Left renal cortex interstitium (tissue), 4 donors: ENCODE data around the gene BCKDHA. TPM values are rescaled to one million over a fixed set of nuclear protein-coding genes. Genes with fewer than 3 reads are reported as not detected.

ENCODE experiments used
- DNase-seq, 4 donors: peaks; one replicate each; pipeline ENCODE4 v3.0.0-alpha.2; 2013; ENCODE audit warnings: low read depth in 4 of 4, low spot score in 2 of 4, missing footprints in 1 of 4
- polyA plus RNA-seq, 4 donors: library from polyadenylated mRNA; unstranded; fragments of 120-200 nt; gene quantifications; one replicate each; pipeline ENCODE4 v1.2.1, GENCODE V29; 2013; ENCODE audit not compliant: insufficient read length in 4 of 4

Gene BCKDHA
- polyA plus RNA-seq: 10 to 100 TPM; 32.9 to 60.7 (median 48.0) TPM

DNA sequence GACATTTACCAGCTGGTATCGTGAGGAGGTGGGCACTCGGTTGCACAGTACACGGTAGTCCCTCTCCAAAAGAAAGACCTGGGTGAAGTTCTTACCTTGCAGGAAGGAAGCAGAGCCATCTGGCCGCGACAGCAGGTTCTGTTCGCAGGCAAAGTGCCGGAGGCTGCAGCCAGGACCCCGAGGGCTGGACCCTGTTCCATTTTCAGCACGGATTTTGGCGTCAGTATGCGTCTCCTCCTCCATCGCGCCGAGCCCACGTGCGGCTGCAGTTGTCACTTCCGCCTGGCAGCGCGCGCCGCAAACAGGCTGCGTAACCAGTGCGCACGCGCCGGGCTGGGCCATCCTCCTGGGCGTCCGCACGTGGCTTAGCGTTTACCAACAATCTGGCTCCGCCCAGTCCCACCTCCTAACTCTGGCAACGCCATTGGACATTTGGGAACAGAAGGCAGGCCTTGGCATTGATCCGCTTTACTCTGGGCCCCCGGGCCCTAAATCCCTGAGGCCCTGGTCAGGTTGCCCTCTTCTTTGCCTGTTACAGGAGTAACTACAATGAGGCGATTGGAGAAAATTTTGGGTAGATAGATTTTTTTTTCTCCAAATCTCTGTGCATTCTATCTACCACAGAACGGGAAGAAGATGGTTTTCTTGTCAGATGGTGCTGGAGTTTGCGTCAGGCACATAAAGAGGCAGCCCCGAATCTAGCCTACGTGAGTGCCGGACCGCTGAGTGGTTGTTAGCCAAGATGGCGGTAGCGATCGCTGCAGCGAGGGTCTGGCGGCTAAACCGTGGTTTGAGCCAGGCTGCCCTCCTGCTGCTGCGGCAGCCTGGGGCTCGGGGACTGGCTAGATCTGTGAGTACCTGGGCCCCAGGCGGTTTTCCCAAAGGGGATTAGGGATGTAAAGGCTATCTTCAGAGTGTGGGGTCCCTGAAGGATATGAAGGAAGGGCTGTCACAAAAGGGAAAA lies at the start of gene BCKDHA, which contains the start of gene EXOSC5:
Gene BCKDHA (plus strand): TSS at position 733 of the 964 bp plus-strand sequence. CDS start 10 bp downstream, at position 743.
Gene EXOSC5 (minus strand): TSS at position 274 of the 964 bp plus-strand sequence. CDS start 31 bp downstream, at position 243.
- DNase-seq: peak; percentile 99 to 100 (median 99)

DNA sequence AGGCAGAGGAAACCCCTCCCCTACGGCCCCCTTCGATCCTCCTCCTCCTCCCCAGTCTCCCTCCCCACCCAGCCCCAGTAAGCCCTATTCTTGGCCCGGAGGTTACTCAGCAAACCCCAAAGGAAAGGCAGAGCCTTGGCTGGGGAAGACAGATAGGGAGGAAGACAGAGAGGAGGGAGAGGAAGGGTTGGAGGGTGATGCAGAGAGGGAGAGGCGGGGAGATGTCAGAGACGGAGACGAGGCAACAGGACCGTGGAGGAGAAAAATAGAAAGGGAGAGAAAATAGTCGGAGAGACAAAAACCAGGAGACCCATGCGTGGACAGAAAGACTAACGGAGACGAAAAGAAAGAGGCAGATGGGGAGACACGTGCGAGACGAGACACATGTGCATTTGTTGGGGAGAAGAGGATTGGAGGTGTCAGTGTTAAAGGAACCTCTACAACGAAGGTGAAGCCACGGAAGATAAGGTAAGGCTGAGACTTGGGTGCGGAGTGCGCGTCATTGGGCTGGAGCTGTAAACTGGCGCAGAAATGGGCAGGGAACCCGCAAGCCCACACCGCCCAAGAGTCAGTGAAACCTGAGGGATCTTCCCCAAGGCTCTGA lies 46.8 kb upstream of the BCKDHA start:
- DNase-seq: no peak

DNA sequence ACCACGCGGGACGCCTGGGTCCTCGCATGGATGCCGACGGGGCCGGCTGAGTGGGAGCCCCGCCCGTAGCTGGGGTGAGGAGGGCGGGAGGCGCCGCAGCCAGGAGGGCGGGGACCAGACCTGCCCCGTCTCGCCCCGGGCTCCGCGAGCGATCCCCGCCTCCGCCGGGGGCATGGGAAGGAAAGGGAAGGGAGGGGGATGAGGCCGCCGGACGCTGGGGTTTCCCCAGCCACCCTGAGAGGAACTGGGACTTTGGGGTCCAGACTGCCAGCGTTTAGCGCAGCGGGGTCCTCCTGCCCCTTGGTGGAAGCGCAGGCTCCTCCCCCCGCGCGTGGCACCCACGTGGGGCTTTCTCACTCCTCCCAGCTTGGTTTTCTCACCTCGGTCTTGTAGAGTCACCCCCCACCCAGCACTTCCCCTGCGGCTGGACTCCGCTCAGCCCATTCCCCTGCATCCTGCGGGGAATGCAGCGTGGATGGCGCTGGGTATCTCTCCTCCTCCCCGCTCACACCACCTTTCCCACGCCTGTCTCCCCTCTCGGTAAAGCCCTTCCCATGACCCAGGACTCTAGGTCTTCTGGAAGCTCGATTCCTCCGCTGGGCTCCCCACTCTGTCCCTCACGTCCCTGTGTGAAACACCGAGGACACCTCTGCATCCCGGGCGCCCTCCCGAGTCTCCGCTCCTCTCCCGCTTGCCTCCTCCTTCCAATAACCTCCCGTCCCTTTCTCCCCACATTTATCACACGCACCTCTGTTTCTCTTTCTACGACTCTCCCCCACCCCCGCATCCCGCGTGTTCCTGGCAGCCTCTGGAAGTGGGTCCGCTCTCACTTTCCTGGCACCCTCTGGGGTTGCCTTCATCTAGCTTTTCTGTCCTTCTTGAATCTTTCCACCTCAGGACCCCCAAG lies 46.0 kb upstream of the BCKDHA start:
- DNase-seq: no peak

- DNase-seq: no peak
These were observed 45.4 kb upstream of the BCKDHA start for GRCh38 chr19:41352279-41352608.

GRCh38 chr19:41352609-41353465 lies 44.8 kb upstream of the BCKDHA start:
- no peak for DNase-seq

DNA sequence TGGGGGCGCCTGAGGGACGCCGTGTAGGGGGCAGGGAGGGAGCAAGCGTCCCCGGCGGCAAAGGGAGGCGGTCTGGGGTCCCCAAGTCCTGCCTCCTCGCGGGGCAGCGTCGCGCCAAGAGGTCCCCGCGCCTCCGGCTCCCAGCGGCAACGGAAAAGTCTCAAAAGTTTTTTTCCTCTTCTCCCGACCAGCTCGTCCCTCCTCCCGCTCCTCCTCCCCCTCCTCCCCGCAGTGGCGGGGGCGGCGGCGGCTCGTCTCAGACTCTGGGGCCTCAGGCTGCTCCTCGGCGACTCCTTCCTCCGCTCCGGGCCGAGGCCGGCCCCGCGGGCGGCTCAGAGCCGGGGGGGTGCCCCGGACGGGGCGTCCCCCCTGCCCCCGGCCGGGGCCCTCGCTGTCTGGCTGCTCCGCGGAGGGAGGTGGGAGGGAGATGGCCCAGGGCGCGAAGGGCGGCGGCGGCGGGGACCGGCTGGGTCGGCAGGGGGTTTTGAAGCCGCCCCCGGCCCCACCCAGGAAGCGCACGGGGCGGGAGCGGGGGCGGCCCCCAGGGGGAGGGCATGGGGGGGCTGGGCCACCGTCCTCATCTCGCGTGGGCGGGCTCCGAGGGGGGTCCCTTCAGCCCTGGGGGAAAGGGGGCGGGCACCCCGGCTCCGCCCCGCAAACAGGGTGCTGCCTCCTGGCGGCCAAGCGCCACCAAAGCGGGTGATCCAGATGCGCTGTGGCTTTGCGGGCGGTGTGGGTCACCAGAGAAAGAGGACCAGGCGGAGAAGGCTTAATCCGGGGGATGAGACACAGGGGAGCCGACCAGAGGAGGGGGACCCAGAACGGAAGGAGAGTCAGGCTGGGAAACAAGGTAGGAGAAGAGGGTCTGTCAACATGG lies 43.9 kb upstream of the BCKDHA start, which contains the start of gene TGFB1:
Gene TGFB1 (minus strand): TSS at position 457 of the 877 bp plus-strand sequence. CDS start 878 bp downstream, outside the sequence.
- DNase-seq: peak in 2 of 4 donors; percentile 53 to 58

DNA sequence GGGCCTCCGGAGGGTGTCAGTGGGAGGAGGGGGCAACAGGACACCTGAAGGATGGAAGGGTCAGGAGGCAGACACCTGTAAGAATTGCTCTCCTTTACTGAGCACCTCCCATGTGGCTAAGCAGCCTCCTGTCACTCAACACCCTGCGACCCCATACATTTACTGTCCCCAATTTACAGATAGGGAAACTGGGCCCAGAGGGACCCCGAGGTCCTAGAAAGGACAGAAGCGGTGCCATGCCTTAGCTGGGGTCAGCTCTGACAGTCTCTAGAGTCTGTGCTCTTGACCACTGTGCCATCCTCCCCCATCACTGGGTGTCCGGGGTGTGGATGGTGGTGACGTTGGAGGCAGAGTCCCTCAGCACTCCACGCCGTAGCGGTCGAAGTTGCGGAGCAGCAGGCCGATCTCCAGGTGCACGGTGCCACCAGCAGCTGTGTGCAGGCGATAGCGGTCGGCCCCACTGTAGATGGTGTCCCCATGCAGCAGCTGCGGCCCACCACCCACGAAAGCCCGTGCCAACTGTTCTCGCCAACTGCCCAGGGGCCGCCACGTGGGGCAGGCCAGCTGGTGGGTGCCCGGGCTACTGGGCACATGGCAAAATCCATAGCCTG lies 43.2 kb upstream of the BCKDHA start:
- no peak for DNase-seq

- DNase-seq: no peak
These were observed 42.6 kb upstream of the BCKDHA start for GRCh38 chr19:41355035-41355434.

GRCh38 chr19:41355802-41356201 lies 41.8 kb upstream of the BCKDHA start:
- DNase-seq: no peak

GRCh38 chr19:41356984-41357739 lies 40.5 kb upstream of the BCKDHA start:
- DNase-seq: no peak

DNA sequence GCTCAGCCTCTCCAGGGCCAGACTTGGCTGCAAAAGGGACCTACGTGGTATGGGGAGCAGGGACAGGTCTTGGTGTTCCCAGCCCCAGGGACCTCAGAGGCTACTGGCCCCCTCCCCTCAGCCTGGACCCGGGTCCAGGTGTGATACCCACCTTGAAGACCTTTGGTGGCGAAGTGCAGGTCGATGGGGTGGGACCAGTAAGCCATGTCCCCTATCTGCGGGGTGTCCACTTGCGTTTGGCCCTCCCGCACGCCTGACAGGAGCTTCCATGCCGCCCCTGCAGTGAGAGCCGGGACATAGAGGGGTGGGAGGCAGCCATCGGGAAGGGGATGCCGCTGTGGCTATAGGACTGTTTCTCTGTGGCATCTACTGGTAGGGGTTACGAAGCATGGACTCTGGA lies 39.9 kb upstream of the BCKDHA start:
- no peak for DNase-seq

GRCh38 chr19:41359741-41360140 lies 37.9 kb upstream of the BCKDHA start:
- no peak for DNase-seq

DNA sequence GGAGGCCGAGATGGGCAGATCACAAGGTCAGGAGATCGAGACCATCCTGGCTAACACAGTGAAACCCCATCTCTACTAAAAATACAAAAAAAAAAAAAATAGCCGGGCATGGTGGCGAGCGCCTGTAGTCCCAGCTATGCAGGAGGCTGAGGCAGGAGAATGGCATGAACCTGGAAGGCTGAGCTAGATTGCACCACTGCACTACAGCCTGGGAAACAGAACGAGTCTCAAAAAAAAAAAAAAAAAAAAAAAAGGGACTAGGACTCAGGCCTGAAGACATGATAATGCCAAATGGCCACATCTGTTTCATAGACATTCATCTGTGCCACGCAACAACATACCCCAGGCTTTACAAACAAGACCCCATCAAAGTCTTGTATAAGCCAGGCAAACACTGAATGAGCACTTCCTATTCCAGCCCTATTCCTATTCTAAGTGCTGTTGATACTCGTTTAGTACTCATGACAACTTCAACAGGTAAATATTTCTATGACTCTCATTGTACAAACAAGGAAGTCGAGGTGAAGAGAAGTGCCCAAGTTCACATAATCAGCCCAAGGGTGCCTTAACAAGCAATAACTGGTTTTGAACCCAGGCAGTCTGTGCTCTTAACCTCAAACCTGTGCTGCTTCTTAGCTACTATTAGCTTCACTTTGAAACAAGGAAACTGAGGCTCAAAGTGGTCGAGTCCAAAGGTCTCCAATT lies 35.3 kb upstream of the BCKDHA start:
- no peak for DNase-seq

- no peak for DNase-seq
These were observed 34.3 kb upstream of the BCKDHA start for GRCh38 chr19:41363371-41363752.

GRCh38 chr19:41363753-41364523 lies 33.7 kb upstream of the BCKDHA start, which contains the start of gene B9D2:
TSS of gene B9D2 (minus strand) at chr19:41364149. CDS start at chr19:41363519, 630 bp downstream.
- DNase-seq: peak; percentile 96 to 99 (median 98)
